Right renal cortex interstitium (tissue), 3 donors: ENCODE data around the gene SDF4. TPM values are rescaled to one million over a fixed set of nuclear protein-coding genes. Genes with fewer than 3 reads are reported as not detected.

Experiments used
- DNase-seq, 3 donors: peaks; one replicate each; pipeline ENCODE4 v3.0.0-alpha.2; 2013; ENCODE audit warnings: low read depth in 3 of 3, low spot score in 2 of 3
- polyA plus RNA-seq, 3 donors: library from polyadenylated mRNA; unstranded; fragments of 120-200 nt; gene quantifications; one replicate each; pipeline ENCODE4 v1.2.1, GENCODE V29; 2013; ENCODE audit not compliant: insufficient read length in 3 of 3

The SDF4 gene
- polyA plus RNA-seq, 3 donors: 109 to 126 (median 123) TPM

DNA sequence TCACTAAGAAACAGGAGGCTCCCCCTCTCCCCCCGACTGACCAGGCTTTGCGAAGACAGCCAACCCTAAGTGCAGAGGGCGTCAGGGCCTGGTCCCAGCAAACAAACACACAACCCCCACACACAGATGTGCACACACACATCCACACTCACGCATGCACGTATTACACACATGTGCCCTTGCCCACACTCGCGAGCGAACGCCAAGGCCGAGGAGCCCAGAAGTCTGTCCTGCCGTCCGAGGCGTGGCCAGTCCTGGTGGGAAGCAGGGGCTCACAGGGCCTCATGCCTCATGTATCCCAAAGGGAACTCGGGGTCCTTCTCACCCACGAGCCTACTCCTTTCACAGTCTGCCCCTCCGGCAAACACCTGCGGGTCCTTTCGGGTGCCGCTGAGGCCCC, 2.0 kb downstream of the SDF4 start:
- DNase-seq: no peak

DNA sequence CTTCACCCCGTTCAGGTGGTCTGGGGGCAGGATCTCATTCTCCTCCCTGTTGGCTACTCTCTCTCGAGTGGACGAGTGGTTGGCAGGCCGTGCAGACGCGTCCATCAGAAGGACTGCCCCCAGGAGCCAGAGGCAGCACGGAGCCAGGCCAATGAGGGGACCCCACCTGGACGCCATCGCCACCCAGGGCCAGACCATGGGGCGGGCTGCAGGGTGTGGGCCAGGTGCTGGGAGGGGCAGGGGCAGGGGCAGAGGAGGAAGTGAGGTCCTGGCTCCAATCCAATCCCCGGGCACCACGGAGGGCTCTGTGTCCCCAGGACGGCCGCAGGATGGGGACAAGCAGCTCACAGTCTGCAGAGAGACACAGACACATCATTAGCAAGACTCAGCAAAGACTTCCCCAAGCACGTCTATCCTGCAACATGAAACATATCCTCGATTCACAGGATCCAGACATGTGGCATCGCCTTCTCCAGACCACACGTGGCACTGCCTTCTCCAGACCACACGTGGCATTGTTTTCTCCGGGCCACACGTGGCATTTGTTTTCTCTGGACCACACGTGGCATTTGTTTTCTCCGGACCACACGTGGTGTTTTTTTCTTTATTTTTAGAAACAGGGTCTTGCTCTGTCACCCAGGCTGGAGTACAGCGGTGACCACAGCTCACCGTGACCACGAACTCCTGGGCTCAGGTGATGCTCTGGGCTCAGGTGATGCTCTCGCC, 3.0 kb downstream of the SDF4 start:
- no peak for DNase-seq

DNA sequence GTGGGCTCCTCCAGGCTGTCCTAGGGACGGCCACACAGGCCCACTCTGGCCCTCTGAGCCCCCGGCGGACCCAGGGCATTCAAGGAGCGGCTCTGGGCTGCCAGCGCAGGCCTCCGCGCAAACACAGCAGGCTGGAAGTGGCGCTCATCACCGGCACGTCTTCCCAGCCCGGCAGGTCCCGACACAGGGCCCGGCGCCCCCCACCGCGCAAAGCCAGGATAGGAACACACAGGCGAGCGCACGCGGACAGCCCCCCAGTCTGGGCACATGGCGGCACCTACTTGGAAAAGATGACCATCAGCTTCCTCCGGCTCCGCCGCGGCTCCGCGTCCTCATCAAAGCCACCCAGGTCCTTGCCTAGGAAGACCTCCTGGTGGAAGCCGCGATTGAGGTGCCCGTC, 3.6 kb downstream of the SDF4 start:
- no peak for DNase-seq

DNA sequence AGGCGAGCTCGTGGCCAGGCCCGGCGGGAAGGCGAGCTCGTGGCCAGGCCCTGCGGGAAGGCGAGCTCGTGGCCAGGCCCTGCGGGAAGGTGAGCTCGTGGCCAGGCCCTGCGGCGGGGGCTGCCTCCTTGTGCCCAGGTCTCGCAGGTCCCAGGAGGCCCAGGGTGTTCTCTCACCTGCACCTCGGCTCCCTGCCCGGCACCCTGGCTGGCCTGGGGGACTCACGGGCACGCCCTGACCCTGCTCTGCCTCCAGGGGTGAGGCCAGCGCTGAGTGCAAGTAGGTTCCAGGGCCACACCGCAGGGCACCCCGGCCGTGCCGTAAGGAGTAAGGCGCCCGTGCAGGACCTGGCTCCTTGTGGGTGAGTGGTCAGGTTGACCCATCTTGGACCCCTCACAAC, 4.4 kb downstream of the SDF4 start:
- DNase-seq: no peak

DNA sequence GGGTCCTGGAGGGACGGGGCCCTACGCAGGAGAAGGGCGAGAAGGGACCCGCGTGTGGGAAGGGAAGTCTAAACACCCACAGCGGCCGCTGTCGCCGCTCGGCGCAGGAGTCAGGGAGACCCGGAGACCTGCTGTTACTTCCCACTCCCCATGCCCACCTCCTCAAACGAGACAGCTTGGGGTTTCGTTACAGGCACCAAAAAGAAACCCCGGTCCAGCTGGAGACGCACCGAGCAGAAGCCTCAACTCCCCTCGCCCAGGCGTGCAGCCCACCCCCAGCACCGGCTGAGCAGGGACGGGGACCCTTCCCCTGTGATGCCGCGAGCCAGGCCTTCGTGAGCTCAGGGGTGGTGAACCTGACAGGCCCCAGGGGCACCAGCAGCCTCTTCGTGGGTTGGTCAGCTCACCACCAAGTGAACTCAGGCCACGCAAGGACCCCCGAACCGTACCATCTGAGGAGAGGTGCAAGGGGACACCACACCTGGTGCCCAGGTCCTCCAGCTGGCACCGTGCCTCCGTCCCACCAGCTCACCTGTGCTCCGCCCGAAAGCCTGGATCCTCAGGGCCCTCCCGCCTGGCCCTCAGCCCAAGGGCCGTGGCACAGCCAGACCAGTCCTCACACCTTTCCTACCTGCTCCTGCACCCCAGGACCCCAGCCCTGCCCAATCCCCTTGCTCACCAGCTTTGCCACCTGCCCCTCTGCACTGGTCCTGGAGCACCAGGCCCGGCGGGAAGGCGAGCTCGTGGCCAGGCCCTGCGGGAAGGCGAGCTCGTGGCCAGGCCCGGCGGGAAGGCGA, 5.0 kb downstream of the SDF4 start:
- DNase-seq: no peak

DNA sequence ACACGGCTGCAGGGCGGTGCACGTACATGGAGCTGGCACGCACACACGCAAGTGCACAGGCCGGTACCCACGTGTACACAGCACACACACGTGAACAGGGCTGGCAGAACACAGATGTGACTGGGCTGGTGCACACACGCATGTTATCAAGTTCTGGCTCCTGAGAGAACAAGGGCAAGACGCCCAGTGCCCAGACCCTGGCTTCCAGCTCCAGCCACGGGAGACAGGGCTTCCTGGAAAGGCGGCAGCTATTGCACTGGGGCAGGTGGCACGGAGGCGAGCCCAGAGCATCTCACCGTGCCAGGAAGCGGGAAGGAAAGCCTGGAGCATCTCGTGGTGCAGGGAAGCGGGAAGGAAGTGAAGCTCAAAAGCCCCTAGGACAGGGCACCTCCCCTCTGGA, 5.9 kb downstream of the SDF4 start:
- no peak for DNase-seq

DNA sequence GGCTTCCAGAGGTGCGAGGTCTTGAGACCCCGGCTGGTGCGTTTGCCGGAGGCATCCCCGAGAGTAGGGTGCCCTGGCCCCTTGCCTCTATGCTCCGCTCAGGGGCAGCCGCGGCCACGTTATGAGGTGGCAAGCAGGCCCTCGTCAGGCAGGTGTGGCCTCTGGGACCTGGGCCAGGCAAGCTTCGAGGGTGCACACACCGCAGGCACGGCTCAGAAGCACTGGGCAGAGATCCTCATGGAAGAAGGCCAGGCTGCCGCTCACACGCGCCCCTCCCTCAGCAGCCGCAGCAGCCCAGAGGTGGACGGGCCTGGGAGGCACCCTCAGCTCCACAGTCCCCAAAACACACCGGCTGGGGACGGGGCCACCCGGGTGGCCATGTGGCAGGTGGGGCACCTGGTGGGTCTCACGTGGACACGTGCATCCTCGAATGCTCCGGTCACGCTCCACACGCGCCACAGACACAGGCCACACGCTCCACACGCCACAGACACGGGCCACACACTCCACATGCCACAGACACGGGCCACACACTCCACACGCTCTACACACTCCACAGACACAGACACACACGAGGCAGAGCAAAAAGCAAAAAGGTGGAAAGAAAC, 6.5 kb downstream of the SDF4 start:
- DNase-seq: no peak

DNA sequence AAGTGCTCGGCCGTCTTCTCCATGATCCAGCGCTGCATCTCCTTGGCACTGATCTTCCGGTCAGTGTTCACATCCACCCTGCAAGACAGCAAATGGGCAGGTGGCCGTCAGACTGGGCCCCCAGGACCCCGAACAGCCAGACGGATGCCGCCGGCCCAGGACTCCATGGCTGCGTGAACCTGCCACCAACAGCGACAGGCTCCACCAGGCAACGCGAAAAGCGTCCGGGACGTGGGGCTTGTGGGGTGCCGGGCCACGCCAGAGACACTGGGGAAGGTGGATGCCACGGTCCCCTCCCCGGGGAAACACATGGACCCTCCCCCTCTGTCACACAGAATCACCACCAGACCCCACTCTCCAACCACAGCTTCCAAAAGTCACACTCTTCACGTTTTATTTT, 7.9 kb downstream of the SDF4 start:
- DNase-seq: no peak

DNA sequence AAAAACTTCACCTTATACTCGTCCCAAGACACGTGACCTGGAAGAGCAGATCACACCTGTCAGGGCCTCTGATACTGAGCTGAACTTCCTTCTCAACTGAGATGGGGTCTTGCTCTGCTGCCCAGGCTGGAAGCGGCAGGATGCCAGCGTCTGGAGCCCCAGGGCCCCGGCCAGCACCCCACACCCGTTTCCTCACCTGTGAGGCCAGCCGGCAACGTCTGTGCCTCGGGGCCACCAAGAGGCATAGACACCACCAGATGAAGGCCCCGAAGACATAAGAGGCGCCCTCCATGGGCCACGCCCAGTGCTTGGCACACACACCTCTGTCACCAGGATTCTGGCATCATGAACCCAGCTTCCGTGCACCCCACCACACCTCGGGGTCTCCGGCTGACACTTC, 8.5 kb downstream of the SDF4 start:
- no peak for DNase-seq

DNA sequence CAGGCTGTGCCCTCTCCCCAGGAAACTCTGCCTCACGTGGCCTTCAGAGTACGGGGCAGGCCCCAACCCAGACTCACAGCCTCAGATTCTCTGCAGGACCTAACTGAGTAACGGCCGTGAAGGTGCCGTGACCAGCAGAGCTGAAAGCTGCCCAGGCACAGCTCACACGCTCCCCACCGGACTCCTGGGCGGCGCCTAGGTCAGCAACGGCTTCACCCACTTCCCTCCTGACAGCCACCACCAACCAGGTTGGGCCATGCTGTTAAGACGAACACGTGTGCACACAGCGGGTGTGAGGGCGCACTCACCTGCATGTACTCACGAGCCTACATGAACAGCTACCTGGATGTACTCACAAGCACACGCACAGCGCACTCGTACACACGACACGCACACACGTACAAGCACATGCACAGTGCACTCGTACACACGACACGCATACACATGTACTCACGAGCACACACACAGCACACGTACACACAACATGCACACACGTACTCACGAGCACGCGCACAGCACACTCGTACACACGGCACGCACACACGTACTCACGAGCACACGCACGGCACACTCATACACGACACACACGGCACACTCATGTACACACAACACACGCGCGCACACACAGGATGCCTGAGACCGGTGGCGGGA, 9.1 kb downstream of the SDF4 start:
- no peak for DNase-seq

DNA sequence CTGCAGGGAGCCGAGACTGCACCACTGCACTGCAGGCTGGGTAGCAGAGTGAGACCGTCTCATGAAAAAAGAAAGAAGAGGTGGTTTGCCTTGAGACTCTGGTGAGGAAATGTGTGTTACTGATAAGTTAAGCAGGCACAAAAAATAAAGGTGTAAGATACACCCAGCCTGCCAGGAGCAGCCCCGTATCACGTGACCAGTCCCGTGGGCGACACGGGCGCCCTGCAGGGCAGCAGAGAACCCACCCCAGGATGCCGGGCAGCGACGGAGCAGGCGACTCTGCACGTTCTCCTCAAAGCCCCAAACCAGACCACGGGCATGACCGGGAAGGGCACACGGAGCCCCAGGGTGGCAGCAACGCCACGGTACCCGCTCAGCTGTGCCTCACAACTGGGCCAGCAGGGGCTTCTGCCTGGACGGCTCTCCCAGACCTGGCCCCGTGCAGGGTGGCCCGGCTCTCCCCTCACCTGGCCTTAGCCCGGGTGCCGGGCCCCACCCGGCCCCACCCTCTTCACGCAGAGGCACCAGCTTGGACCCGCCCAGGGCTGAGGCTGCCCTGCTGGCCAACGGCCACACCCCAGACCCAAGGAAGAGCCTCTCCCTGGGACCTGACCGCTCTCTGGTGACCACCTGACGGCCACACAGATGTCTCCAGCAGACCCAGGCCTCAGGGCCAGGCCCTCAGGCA, 9.8 kb downstream of the SDF4 start:
- no peak for DNase-seq

DNA sequence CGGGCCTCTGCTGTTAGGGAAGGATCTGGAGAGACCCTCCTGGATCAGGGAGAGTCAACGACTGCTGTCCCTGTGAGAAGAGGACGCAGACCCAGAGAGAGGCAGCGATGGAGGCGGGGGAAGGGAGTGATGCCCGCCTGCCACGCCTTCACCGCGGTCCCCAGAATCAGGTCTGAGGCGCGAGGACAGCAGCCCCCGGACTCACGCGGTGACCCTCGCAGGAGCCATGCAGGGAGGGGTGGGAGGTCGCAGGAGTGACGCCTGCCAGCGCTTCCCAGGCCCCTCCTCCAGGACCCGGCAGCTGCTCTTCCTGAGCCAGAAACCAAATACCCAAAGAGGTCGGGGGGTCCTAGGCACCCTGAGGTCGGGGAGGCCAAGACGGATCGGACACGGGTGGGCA, 11.6 kb downstream of the SDF4 start:
- no peak for DNase-seq

DNA sequence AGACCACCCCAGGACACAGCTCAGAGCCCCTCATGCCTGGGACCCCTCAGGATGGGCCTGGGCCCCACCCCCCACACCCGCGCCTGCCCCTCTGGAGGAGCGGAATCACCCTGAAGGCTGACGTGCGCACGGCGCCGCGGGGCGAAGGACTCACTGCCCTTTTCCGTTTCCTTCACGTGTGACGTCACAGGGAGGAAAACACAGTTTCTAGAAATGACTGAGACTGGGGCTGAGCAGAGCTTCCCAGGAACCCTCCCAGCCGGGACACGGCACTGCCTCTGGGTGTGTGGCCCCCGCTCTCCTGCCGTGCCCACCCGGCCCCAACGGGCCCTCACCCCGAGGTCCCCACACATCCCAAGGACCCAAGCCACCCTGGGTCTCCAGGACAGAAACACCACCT, 12.5 kb downstream of the SDF4 start:
- DNase-seq: no peak

DNA sequence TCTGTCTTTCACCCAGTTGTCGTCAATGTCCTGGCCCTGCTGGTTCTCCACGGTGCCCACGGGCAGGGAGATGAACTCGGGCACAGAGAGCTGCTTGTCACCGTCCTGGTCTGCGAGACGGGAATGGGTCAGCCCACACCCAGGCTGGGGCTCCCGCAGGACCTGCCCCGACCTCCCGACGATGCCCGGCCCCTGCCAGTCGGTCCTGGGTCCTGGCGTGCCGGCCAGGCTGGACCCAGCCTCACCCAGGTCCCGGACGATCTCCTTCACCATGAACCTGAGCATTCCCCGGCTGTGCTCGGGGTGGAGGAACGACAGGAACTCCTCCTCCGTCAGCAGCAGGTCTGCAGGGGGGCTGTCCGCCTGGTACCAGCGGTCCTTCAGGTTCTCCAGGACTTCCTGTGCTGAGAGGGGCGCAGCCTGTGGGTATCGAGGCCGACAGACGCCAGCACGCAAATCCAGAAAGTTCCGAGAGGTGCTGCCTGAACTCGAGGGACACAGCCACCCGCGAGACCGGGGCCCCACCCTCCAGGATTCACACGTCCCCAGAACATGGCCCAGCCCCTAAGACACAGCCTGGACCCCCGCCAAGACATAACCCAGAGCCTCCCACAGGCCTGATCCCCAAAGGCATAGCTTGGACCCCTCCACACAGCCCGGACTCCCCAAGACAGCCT, 13.1 kb downstream of the SDF4 start:
- no peak for DNase-seq

DNA sequence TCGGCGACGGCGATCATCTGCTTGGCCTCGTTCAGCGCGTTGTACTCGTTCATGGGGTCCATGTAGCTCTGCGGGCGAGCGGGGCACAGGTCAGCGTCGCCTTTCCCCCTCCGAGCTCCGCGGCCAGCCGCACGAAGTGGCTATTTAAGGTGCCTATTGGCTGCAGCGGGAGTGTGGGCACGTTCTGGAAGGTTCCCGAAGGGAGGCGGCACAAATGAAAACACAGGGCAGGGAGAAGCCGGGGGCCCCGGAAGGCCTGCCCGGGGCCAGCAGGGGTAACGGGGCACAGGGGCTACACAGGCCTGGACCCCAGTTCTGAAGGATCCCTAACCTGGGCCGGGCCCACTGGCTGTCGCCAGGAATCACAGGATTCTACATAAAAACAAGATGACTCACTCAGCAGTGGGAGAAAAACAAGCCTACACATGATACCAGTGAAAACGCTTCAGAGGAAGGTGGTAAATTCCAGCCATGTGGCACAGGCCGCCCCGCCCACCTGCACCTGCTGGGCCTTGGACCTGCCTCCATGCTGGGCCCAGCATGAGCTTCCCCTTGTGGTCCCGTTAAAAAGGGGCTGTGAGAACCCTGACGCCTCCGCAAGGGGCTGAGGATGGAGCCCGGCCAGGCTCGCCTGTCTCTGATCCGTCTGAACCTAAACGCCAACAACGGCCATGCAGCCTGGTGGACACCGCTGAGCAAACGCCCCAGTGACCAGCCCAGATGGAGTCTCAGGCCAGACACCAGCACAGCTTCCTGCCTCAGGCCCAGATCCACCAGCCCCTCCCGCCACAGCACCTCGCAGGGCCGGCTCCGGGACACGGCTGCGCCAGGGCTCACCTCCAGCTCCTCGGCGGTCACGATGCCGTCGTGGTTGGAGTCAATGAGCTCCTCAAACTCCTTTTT, 13.9 kb downstream of the SDF4 start:
- DNase-seq: no peak

DNA sequence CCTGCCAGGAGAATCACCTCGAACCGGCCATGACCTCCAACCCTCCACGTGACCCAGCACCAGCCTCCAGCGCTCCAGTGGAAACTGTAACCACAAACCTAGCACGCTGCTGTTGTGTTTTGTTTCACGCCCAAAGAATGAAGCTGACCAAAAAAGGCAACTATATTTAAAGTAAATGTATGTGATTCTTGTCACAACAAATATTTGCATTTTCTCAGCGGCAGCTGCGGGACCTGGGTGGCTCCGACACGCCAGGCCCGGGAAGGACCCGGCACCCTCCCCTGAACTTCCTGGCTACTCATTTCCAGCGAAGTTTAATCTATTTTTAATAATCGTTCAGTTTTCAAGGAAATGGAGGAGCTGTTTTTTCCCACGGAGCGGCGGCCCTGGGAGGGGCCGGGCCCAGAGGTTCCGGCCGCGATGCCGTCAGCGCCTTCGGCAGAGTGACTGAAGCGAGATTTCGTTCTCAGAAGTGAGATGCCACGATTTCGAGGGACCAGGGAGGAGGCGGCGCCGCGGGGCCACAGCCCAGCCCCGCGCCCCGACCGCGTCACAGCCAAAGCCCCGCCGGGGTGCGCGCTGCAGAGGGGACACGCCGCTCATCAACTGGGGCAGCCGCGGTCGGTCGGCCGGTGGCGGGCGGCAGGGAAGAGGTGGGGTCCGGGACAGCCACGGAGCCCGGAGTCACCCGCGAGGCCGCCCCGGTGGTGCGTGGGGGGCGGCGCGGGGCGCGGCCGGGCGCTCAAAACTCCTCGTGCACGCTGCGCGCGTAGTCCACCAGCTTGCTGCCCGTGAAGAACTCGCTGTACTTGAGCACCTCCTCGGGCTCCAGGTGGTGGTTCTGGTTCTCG, 14.8 kb downstream of the SDF4 start:
- DNase-seq: no peak

DNA sequence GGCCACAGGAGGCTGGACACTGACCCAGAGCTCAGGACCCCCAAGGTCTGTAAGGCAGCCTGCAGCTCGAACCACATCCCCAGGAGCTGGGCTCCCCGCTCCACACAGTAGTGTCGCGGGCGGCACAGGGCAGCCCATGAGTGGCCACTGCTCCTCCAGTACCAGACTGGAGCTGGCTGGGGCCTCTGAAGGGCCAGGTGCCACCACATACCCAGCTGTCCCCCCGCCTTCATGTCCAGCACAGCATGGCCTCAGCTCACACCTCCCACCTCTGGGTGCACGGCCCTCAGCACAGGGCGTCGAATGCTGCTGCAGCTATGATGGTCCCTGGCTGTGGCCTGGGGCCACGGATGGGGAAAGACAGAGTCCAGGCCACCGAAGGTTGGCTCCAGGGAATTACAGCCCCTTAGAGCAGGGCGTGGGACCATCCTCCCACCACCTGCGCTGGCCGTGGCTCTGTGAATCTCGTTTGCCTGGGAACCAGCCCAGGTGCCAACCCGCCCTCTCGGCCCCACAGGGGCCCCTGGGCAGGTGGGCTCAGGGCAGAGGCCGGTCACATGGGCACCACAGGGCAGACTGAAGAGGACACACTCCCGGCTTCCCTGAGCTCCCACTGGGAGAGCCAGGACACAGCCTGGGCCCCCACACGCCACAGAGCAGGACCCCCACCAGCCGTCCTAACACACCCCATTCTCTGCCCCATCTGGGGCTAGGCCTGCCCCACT, 15.8 kb downstream of the SDF4 start:
- no peak for DNase-seq
